ENCODE measurements around the gene IL33.

Gene IL33

DNA sequence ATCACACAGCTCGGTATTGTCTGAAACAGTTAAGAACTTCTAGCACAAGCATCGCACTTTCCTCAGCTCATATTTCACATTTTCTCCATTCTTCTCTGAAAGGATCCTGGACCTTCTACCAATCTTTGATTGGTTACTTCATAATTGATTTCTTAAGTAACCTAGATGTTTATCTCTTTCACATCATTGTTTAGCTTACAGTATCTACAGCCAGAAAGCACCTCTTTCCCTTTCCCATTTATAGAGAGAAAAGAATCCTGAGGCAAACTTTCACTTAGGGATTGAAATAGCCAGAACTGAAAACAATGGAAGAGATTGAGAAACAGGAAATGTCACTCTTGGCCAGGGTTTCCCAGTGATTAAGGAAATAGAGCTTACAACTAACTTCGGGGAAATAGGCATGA is 2.5 kb downstream of the IL33 start:
- no peak for DNase-seq (ENCODE audit: low spot score)

DNA sequence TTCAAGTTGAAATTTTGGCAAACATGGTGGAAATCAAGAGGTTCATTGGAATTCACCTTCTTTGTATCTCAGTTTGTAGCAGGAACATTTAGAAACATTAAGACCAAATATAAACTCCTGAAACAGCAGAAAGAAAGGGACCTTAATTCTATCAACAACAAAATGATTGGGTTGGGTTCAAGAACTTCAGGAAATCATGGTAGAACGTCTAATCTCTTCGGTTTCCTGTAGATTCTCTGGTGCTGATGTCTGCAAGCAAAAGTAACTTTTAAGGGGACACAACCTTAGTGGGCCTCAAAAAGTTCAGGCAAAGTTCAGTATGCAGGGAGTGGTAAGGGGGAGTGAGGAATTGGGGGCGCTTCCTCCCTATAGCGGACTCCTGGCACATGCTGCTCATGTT is 3.4 kb downstream of the IL33 start:
- DNase-seq (ENCODE audit: low spot score), result no peak

- DNase-seq (ENCODE audit: low spot score), result no peak
These were observed 4.4 kb downstream of the IL33 start for GRCh38 chr9:6219981-6220380.

DNA sequence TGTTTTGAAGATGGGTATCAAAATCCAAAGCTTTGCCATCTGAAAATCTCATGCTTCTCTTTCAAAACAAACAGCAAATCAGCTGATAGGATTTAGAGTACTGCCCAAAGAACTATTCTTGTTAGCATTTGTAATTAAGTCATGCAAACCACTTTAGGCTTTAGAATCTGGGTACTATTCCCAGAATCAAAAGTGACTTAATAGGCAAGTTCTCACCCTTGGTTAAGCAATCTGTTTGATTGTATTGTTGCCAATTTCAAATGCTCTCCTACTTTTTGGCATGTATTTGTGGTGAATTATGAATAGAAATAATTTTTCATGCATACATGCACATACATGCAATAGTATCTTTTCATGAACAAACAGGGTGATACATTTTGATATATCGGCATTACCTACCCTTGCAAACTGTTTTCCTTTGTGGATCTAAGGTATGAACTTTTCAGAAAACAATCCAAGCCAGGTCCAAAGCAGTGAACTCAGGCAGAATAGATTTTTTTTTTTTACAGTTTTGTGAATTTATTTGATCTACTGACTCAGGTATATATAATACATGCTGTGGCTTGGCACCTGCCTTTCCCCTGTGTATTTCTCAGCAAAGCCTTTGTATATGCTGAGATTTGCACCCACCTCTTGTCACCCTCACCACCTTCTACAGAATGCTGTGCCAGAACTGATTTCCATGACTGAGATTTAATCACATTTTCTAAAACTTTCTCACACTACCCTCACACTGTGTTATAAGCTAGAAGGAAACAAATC is 9.0 kb downstream of the IL33 start:
- DNase-seq (ENCODE audit: low spot score), result no peak

DNA sequence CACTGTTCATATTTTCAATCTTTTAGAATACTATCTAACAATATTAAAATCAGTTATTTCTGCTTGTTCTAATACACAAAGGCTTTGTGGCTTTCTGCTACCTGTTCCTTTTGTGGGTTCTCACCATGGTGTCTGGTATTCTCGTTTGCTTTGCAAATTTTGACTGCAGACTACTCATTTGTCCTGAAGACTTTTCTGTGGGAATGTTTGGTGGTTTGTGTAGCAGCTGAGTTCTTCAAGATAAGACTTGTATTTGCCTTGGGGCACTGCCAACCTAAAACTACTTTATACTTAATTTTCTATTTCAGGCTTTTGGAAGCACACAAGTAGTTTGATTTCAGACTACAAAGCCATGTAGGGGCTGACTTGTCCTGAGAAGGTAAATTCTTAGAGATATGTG is 11.1 kb downstream of the IL33 start:
- no peak for DNase-seq (ENCODE audit: low spot score)

DNA sequence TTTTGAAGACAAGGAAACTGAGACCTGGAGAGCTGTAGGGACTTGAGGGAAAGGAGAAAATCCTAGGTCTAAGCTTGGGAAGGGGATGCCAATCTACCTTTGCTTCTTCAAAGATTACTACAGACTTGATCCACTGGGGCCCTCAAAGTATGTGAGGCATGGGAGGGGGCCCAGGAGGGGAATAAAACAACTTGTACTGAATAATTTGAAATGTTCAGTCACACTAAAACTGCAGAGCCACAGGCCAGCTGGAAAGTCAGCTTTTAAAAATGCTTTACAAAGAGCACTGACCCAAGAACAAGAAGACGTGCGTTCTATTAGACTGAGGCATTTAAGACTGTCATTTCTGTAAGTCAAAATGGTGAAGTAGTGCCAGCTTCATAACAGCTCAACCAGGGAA is 13.6 kb downstream of the IL33 start:
- no peak for DNase-seq (ENCODE audit: low spot score)

- no peak for DNase-seq (ENCODE audit: low spot score)
These were observed 14.0 kb downstream of the IL33 start for GRCh38 chr9:6229619-6230018.

DNA sequence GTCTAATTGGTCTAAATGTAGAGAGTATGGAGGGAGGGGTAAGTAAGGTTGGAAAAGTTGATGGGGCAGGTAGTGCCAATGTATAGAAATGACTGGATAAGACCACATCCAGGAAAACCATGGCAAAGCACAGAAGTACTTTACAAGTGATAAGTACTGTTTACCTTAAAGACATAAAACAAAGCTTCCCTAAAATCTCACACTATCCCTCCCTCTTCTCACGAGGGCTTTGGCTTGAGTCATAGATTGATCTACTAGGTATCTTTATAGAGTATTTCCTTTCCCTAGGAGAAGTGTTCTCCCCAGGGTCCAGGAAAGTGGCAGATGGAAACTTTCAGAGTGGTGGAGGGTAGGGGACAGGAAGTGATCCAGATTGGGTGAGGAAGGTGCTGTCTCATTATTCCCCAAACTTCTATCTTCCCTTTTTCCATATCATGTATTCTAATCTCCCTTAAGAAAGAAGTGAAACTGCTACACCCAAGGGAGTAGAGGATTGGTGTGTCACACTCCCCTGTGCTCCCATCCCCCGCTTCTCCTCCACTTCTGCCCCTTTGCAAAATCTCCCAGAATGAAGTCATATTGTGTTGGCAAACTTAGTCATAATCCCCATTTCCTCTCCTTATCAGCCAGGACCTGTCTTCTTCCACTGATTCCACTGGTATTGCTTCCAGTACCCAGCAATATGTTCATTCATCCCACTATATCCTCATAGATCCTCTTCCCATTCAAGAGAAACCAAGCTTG is 14.6 kb downstream of the IL33 start:
- no peak for DNase-seq (ENCODE audit: low spot score)

DNA sequence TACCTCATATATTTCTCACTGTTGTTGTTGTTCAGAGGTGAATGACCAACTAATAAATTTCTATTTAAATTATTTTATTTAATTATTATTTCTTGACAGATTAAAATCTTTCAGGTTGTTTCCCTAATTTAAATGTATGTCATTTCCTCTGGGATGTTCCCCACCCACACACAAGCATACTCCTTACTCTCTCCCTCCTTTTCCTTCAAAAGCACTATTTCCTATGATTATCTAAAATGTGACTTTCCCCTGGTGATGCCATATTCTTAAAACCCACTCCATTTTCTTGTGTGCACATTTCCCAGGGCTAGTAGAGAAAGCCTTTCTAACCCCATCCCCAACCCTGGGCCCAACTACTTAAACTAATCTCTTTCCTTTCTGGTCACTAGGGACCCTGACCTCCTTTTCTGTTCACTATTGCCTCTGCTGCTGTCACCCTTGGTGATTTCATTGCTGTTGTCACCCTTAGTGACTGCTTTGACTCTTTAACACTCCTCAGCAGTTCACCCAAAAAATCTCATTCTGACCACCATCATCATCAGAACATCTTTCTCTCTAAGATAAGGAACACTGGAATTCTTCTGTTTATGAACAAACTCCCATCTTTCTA is 16.8 kb downstream of the IL33 start:
- no peak for DNase-seq (ENCODE audit: low spot score)

- no peak for DNase-seq (ENCODE audit: low spot score)
These were observed 18.4 kb downstream of the IL33 start for GRCh38 chr9:6234014-6234413.

DNA sequence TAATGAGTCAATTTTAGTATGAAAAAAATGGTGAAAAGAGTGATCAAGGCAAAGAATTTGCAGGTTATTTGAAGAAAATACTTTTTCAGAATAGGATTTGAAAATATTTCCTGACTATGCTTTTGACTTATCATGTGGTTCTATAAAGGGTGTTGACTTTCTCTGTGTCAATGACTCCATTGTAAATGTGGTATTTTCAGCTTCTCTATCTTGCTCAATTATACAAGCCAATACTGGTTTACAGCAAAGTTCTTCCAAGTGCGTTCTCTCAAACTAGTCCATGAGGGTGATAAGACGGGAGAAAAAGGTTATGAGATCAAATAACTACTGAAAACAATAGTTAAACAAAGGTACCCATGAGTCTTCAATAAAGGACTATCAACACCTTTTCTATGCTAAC is 21.7 kb downstream of the IL33 start:
- no peak for DNase-seq (ENCODE audit: low spot score)

DNA sequence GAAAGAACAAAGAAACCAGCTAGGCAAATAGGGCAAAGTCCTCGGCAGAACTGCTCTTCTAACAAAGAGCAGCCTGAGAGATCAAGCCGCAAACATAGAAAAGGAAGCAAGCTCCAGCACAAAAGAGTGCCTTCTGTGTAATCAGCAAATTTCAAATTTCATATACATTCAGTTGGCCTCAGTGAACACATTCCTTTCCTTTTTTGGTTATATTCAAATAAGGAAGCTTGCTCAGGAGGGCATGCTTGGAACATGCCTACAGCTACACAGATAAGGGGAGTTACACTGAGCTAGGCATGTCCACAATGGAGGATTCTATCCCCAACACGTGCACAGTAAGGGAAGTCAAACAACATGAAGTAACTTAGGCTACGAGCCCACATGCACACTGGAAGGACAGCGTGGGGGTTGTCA is 23.4 kb downstream of the IL33 start:
- DNase-seq (ENCODE audit: low spot score), result no peak

DNA sequence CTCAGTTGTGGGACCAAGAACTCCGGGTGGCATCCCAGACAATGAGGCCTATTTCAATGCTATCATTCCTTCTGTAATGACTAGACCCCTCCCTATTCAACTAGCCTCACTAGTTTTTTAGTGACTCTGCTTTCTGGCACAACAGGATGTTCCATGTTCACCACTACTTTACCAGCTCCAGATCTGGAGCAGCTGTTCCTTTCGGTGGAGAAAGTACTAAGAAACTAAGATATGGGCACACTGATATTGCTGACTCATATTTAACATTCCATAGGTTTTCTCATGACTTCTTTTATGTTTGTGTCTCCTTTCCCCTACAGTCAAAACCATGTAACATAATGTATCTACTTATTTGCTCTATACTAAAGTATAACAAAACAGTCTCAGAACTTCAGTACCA is 24.1 kb downstream of the IL33 start:
- no peak for DNase-seq (ENCODE audit: low spot score)

DNA sequence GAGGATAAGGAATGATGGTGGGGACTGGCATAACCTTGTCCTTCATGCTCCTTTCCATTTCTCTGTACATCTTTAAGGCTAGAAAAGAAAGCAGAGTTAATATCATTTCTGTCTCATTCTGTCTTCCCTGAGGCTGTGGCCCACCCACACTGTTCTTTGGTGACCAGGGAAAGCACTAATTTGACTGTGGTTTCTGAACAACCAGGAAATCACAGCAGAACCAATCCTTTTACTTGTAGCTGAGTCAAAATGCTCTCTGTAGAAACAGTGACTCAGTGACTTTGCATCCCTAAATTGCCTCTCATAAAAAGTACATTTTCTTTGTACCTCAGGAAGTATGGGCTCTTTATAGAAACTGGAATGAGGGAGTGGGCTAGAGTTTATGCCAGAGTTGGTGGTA is 28.1 kb downstream of the IL33 start:
- no peak for DNase-seq (ENCODE audit: low spot score)

GRCh38 chr9:6247266-6247665 is 31.7 kb downstream of the IL33 start:
- DNase-seq (ENCODE audit: low spot score), result no peak

GRCh38 chr9:6268826-6269397 is 53.3 kb downstream of the IL33 start:
- DNase-seq (ENCODE audit: low spot score), result no peak

DNA sequence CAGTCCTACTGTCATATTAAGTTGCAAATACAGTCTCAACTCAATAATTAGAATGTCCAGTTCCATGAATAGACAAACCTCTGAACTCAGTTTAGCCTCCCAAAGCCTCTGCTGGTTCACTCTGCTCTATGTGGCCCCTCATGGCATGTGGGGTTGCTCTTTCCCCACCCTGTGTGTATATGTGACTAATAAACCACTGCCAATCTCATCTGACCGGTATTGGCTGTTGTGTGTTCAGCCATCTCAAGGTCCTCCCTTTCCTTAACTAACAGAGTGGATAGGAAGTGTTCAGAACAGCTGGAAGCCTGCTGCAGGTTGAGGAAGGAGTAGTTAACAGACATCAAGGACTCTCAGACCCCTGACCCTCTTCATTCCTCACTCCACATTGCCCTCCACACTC is 55.3 kb downstream of the IL33 start:
- no peak for DNase-seq (ENCODE audit: low spot score)

DNA sequence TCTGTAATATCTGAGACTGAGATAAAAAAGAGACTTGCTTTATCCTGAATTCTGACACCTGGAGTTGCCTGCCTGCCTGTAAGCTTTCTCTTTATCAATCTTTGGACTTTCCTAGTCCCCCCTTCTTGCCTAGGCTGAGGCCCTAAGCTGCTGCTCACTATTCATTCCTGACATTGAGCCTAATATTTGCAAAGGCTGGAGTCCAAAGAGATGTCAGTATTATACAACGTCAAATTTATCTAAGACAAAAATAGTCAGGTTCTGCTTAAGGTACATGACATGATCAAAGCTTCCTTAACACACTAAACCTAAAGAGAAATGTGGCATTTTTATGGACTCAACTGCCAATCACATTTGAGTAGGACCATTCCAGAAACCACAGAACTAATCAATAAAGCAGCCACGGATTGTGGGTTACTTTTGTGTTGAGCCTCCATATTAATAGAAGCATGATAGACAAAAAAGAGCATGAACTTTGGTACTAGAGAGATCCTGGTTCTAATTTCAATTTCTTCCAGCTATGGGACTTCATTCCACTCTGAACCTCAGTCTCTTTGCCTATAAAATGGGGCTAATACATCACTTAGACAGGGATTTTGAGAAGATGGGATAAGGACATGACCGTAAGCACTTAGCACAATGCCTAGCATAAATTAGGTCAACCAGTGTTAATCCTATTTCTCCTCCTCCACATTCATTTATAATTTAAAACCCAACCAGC is 56.1 kb downstream of the IL33 start:
- no peak for DNase-seq (ENCODE audit: low spot score)

- peak; percentile 50 for DNase-seq (ENCODE audit: low spot score)
These were observed 56.6 kb downstream of the IL33 start for GRCh38 chr9:6272229-6272598.

DNA sequence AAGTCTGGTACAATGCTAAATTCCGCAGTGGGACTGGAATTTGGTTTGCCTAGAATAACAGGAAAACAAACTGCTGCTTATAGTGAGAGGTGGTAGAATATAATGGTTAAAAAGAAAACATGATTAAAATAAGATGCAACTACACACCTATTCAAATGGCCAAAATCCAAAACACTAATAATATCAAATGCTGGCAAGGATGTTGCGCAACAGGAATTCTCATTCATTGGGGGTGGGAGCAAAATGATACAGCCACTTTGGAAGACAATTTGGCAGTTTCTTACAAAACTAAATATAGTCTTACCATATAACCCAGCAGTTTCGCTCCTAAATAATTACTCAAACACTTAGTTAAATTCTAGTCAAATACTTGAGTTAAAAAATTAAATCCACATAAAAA is 61.8 kb downstream of the IL33 start:
- no peak for DNase-seq (ENCODE audit: low spot score)

GRCh38 chr9:6301858-6302257 is 86.3 kb downstream of the IL33 start:
- DNase-seq (ENCODE audit: low spot score), result no peak

DNA sequence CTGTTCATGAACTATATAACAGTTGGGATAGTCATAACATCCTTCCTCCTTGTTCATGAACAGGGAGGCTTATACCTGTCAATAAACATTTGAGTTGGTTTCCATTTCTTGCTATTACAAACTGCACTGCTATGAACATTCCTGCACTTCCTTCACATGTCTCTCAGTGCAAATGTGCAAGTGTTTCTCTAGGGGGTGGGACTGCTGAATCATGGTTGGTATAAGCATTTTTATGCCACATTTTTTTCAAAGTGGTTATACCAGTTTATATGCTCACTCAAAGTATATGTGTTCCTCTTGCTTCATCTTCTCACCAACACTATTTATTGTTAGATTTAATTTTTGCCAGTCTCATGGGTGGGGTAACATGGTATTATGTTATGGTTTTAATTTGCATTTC is 86.8 kb downstream of the IL33 start:
- no peak for DNase-seq (ENCODE audit: low spot score)

Measured in hepatic stellate cell (primary cell).